Rectal smooth muscle tissue (tissue), 1 donor: ENCODE measurements around the gene SH2D1A.

Source experiments
- H3K27ac ChIP-seq: one replicate; pipeline ENCODE4 v1.7.0; 2013; ENCODE audit warnings: low read depth, low read length, inconsistent platforms
- H3K27me3 ChIP-seq: one replicate; pipeline ENCODE4 v1.7.0; 2013; ENCODE audit warnings: low read length; ENCODE audit not compliant: control insufficient read depth, insufficient read depth
- H3K36me3 ChIP-seq: one replicate; pipeline ENCODE4 v1.7.0; 2013; ENCODE audit warnings: low read length; ENCODE audit not compliant: control insufficient read depth, insufficient read depth
- H3K4me1 ChIP-seq: one replicate; pipeline ENCODE4 v1.7.0; 2013; ENCODE audit warnings: low read length; ENCODE audit not compliant: control insufficient read depth, insufficient read depth
- H3K4me3 ChIP-seq: one replicate; pipeline ENCODE4 v1.7.0; 2013; ENCODE audit warnings: low read length
- H3K9ac ChIP-seq: one replicate; pipeline ENCODE4 v1.7.0; 2013; ENCODE audit warnings: low read length

Gene SH2D1A

GRCh38 chrX:124369722-124370121, 23.4 kb downstream of the SH2D1A start:
- Histone ChIP-seq H3K36me3 (no peaks in the 10 kb centered on the region), H3K9ac (no peak overlapping the region)

GRCh38 chrX:124373348-124373747, 27.0 kb downstream of the SH2D1A start:
- H3K4me3 ChIP-seq: no peak overlapping the region
- H3K27ac ChIP-seq: no peak overlapping the region
- H3K27me3 ChIP-seq: no peaks in the 10 kb centered on the region
- H3K9ac ChIP-seq: no peak overlapping the region
- no peaks in the 10 kb centered on the region for H3K4me1 ChIP-seq
- no peaks in the 10 kb centered on the region for H3K36me3 ChIP-seq

More at GRCh38 chrX:124369722-124370121, 23.4 kb downstream of the SH2D1A start:
- H3K4me1 ChIP-seq: no peaks in the 10 kb centered on the region
- H3K4me3 ChIP-seq: no peak overlapping the region
- H3K27ac ChIP-seq: no peak overlapping the region
- no peaks in the 10 kb centered on the region for H3K27me3 ChIP-seq

GRCh38 chrX:124378643-124379042, 32.3 kb downstream of the SH2D1A start:
- Histone ChIP-seq H3K4me3 (no peak overlapping the region), H3K4me1 (no peaks in the 10 kb centered on the region), H3K27ac (no peak overlapping the region), H3K27me3 (no peaks in the 10 kb centered on the region), H3K9ac (no peak overlapping the region), H3K36me3 (no peaks in the 10 kb centered on the region)

- no peaks in the 10 kb centered on the region for H3K36me3 ChIP-seq
- no peak overlapping the region for H3K4me3 ChIP-seq
- H3K4me1 ChIP-seq: no peaks in the 10 kb centered on the region
- no peak overlapping the region for H3K27ac ChIP-seq
- peaks cover 2% of the 10 kb centered on the region for H3K27me3 ChIP-seq
- no peak overlapping the region for H3K9ac ChIP-seq
Measured at GRCh38 chrX:124383354-124383753, 37.0 kb downstream of the SH2D1A start.

- no peaks in the 10 kb centered on the region for H3K36me3 ChIP-seq
- no peak overlapping the region for H3K27ac ChIP-seq
- H3K4me3 ChIP-seq: no peak overlapping the region
- no peaks in the 10 kb centered on the region for H3K4me1 ChIP-seq
- H3K9ac ChIP-seq: no peak overlapping the region
- peaks cover 2% of the 10 kb centered on the region for H3K27me3 ChIP-seq
Measured at GRCh38 chrX:124386401-124386800, 40.0 kb downstream of the SH2D1A start.

GRCh38 chrX:124388562-124388961, 42.2 kb downstream of the SH2D1A start:
- Histone ChIP-seq H3K9ac (no peak overlapping the region), H3K27me3 (peaks cover 2% of the 10 kb centered on the region), H3K4me3 (no peak overlapping the region), H3K4me1 (no peaks in the 10 kb centered on the region), H3K36me3 (no peaks in the 10 kb centered on the region), H3K27ac (no peak overlapping the region)

GRCh38 chrX:124392794-124393193, 46.4 kb downstream of the SH2D1A start:
- Histone ChIP-seq H3K4me1 (no peaks in the 10 kb centered on the region), H3K36me3 (no peaks in the 10 kb centered on the region), H3K27ac (no peak overlapping the region), H3K27me3 (peaks cover 2% of the 10 kb centered on the region), H3K4me3 (no peak overlapping the region), H3K9ac (no peak overlapping the region)

- H3K9ac ChIP-seq: no peak overlapping the region
- no peaks in the 10 kb centered on the region for H3K36me3 ChIP-seq
- no peak overlapping the region for H3K27ac ChIP-seq
- H3K4me1 ChIP-seq: no peaks in the 10 kb centered on the region
- H3K27me3 ChIP-seq: peaks cover under 1% of the 10 kb centered on the region
- H3K4me3 ChIP-seq: no peak overlapping the region
Measured at GRCh38 chrX:124393238-124393637, 46.9 kb downstream of the SH2D1A start.

GRCh38 chrX:124393659-124394058, 47.3 kb downstream of the SH2D1A start:
- no peaks in the 10 kb centered on the region for H3K27me3 ChIP-seq

GRCh38 chrX:124395145-124395880, 49.0 kb downstream of the SH2D1A start:
- Histone ChIP-seq H3K36me3 (no peaks in the 10 kb centered on the region), H3K9ac (no peak overlapping the region), H3K27me3 (no peaks in the 10 kb centered on the region), H3K4me1 (no peaks in the 10 kb centered on the region), H3K27ac (no peak overlapping the region), H3K4me3 (no peak overlapping the region)

More at GRCh38 chrX:124393659-124394058, 47.3 kb downstream of the SH2D1A start:
- Histone ChIP-seq H3K36me3 (no peaks in the 10 kb centered on the region), H3K4me3 (no peak overlapping the region), H3K9ac (no peak overlapping the region), H3K27ac (no peak overlapping the region), H3K4me1 (no peaks in the 10 kb centered on the region)

GRCh38 chrX:124401696-124402095, 55.3 kb downstream of the SH2D1A start:
- Histone ChIP-seq H3K27ac (no peak overlapping the region), H3K9ac (no peak overlapping the region), H3K27me3 (no peaks in the 10 kb centered on the region), H3K36me3 (no peaks in the 10 kb centered on the region), H3K4me1 (no peaks in the 10 kb centered on the region), H3K4me3 (no peak overlapping the region)

GRCh38 chrX:124405868-124406267, 59.5 kb downstream of the SH2D1A start:
- no peak overlapping the region for H3K4me3 ChIP-seq
- H3K27ac ChIP-seq: no peak overlapping the region
- H3K9ac ChIP-seq: no peak overlapping the region
- H3K4me1 ChIP-seq: no peaks in the 10 kb centered on the region
- no peaks in the 10 kb centered on the region for H3K27me3 ChIP-seq
- no peaks in the 10 kb centered on the region for H3K36me3 ChIP-seq

- Histone ChIP-seq H3K4me1 (no peaks in the 10 kb centered on the region), H3K27ac (no peak overlapping the region), H3K27me3 (no peaks in the 10 kb centered on the region), H3K4me3 (no peak overlapping the region), H3K9ac (no peak overlapping the region), H3K36me3 (no peaks in the 10 kb centered on the region)
Measured at GRCh38 chrX:124406294-124407014, 60.1 kb downstream of the SH2D1A start.
